H9 (cell line): ENCODE measurements around the gene LEKR1. TPM values are rescaled to one million over a fixed set of nuclear protein-coding genes. Genes with fewer than 3 reads are reported as not detected.

ENCODE experiments used
- DNase-seq: peaks from one replicate; pipeline ENCODE4 v3.0.0-alpha.2; 2017
- H2AFZ ChIP-seq: one replicate; pipeline ENCODE4 v1.6.1; 2013; ENCODE audit warnings: mild to moderate bottlenecking, low read length, control low read depth, moderate library complexity
- H2AK5ac ChIP-seq: 2 replicates; pipeline ENCODE4 v1.6.1; 2013; ENCODE audit warnings: low read length, control low read depth, mixed read lengths; ENCODE audit not compliant: insufficient read length
- H2BK120ac ChIP-seq: one replicate; pipeline ENCODE4 v1.6.1; 2013; ENCODE audit warnings: low read depth, mild to moderate bottlenecking, low read length, control low read depth, inconsistent platforms; ENCODE audit not compliant: poor library complexity, severe bottlenecking
- H2BK12ac ChIP-seq: 2 replicates; pipeline ENCODE4 v1.6.1; 2013; ENCODE audit warnings: low read length, control low read depth, mixed read lengths, low read depth; ENCODE audit not compliant: insufficient read length
- H2BK15ac ChIP-seq: 2 replicates; pipeline ENCODE4 v1.6.1; 2013; ENCODE audit warnings: low read depth, low read length, control low read depth
- H2BK20ac ChIP-seq: one replicate; pipeline ENCODE4 v1.6.1; 2013; ENCODE audit warnings: low read depth, mild to moderate bottlenecking, low read length, control low read depth, inconsistent platforms; ENCODE audit not compliant: poor library complexity, severe bottlenecking
- H2BK5ac ChIP-seq: 2 replicates; pipeline ENCODE4 v1.6.1; 2013; ENCODE audit warnings: low read length, control low read depth, mixed read lengths; ENCODE audit not compliant: insufficient read length
- H3K14ac ChIP-seq: 2 replicates; pipeline ENCODE4 v1.6.1; 2013; ENCODE audit warnings: low read length, control low read depth; ENCODE audit not compliant: insufficient read depth
- H3K18ac ChIP-seq: 2 replicates; pipeline ENCODE4 v1.6.1; 2013; ENCODE audit warnings: low read depth, mild to moderate bottlenecking, mixed read lengths, low read length, control low read depth; ENCODE audit not compliant: insufficient read length
- H3K23ac ChIP-seq: 2 replicates; pipeline ENCODE4 v1.6.1; 2013; ENCODE audit warnings: low read length, control low read depth, mixed read lengths, low read depth; ENCODE audit not compliant: insufficient read length
- H3K23me2 ChIP-seq: 2 replicates; pipeline ENCODE4 v1.6.1; 2013; ENCODE audit warnings: low read depth, mild to moderate bottlenecking, mixed read lengths, low read length, control low read depth; ENCODE audit not compliant: insufficient read length, poor library complexity, severe bottlenecking
- H3K27ac ChIP-seq: 2 replicates; pipeline ENCODE4 v1.5.1; 2013; ENCODE audit warnings: low read length, control low read depth, mixed read lengths, low read depth; ENCODE audit not compliant: insufficient read length
- H3K27me3 ChIP-seq: 2 replicates; pipeline ENCODE4 v1.6.1; 2013; ENCODE audit warnings: low read length, control low read depth, inconsistent platforms; ENCODE audit not compliant: insufficient read depth
- H3K4ac ChIP-seq: 2 replicates; pipeline ENCODE4 v1.6.1; 2013; ENCODE audit warnings: low read depth, mild to moderate bottlenecking, control low read depth, inconsistent platforms, low read length, moderate library complexity
- H3K4me1 ChIP-seq: 2 replicates; pipeline ENCODE4 v1.6.1; 2013; ENCODE audit warnings: low read length, control low read depth, inconsistent platforms; ENCODE audit not compliant: insufficient read depth
- H3K4me2 ChIP-seq: 2 replicates; pipeline ENCODE4 v1.6.1; 2013; ENCODE audit warnings: low read length, control low read depth, mixed read lengths; ENCODE audit not compliant: insufficient read length, insufficient read depth
- H3K56ac ChIP-seq: 2 replicates; pipeline ENCODE4 v1.6.1; 2013; ENCODE audit warnings: low read depth, mild to moderate bottlenecking, mixed read lengths, low read length, control low read depth; ENCODE audit not compliant: insufficient read length
- H3K79me1 ChIP-seq: 2 replicates; pipeline ENCODE4 v1.6.1; 2013; ENCODE audit warnings: low read depth, mild to moderate bottlenecking, moderate library complexity, low read length, control low read depth, inconsistent platforms; ENCODE audit not compliant: insufficient read depth, poor library complexity, severe bottlenecking
- H3K79me2 ChIP-seq: 2 replicates; pipeline ENCODE4 v1.6.1; 2013; ENCODE audit warnings: low read length, control low read depth, inconsistent platforms; ENCODE audit not compliant: insufficient read depth
- H3K9ac ChIP-seq: 2 replicates; pipeline ENCODE4 v1.6.1; 2013; ENCODE audit warnings: low read length, control low read depth, mixed read lengths; ENCODE audit not compliant: insufficient read length; ENCODE audit errors: extremely low read depth
- H3K9me3 ChIP-seq: one replicate; pipeline ENCODE4 v1.6.1; 2013; ENCODE audit warnings: low read depth, low read length, inconsistent platforms; ENCODE audit not compliant: control insufficient read depth
- H3T11ph ChIP-seq: one replicate; pipeline ENCODE4 v1.6.1; 2013; ENCODE audit warnings: mild to moderate bottlenecking, low read length, control low read depth, inconsistent platforms
- H4K20me1 ChIP-seq: one replicate; pipeline ENCODE4 v1.6.1; 2013; ENCODE audit not compliant: control insufficient read depth, insufficient read length, insufficient read depth
- H4K5ac ChIP-seq: 2 replicates; pipeline ENCODE4 v1.6.1; 2013; ENCODE audit warnings: low read depth, mild to moderate bottlenecking, mixed read lengths, low read length, control low read depth; ENCODE audit not compliant: insufficient read length
- H4K8ac ChIP-seq: replicated peaks from 2 replicates; pipeline ENCODE4 v1.6.1; 2013; ENCODE audit warnings: low read length, control low read depth, mixed read lengths, low read depth; ENCODE audit not compliant: insufficient read length
- H4K91ac ChIP-seq: 2 replicates; pipeline ENCODE4 v1.6.1; 2013; ENCODE audit warnings: low read depth, mild to moderate bottlenecking, moderate library complexity, mixed read lengths, low read length, control low read depth; ENCODE audit not compliant: insufficient read length
- H3K27ac Mint-ChIP-seq, 3 experiments: 2 replicates in 2 of 3; 3 replicates in 1 of 3; pipeline ENCODE4 v1.8.0; 2020 to 2021; ENCODE audit warnings: mixed read lengths in 3 of 3, mild to moderate bottlenecking in 1 of 3, moderate library complexity in 1 of 3
- H3K27me3 Mint-ChIP-seq: 2 replicates; pipeline ENCODE4 v1.8.0; 2021; ENCODE audit warnings: low read depth, mild to moderate bottlenecking, moderate library complexity, mixed read lengths
- H3K36me3 Mint-ChIP-seq, 3 experiments: 2 replicates in 2 of 3; 3 replicates in 1 of 3; pipeline ENCODE4 v1.8.0; 2020 to 2021; ENCODE audit warnings: low read depth in 3 of 3, mixed read lengths in 3 of 3; ENCODE audit not compliant: insufficient read depth in 1 of 3
- H3K4me1 Mint-ChIP-seq, 2 experiments: 2 replicates each; pipeline ENCODE4 v1.8.0; 2020; ENCODE audit warnings: mixed read lengths in 2 of 2
- H3K4me3 Mint-ChIP-seq, 2 experiments: 2 replicates in 1 of 2; 3 replicates in 1 of 2; pipeline ENCODE4 v1.8.0; 2020 to 2021; ENCODE audit warnings: mild to moderate bottlenecking in 2 of 2, mixed read lengths in 2 of 2, moderate library complexity in 1 of 2
- H3K9me3 Mint-ChIP-seq, 2 experiments: 2 replicates in 1 of 2; 3 replicates in 1 of 2; pipeline ENCODE4 v1.8.0; 2020; ENCODE audit warnings: mild to moderate bottlenecking in 2 of 2, mixed read lengths in 2 of 2, moderate library complexity in 1 of 2
- CTCF ChIP-seq: fragments of 200-600 bp; sonication (generic); conservative IDR thresholded peaks from 3 replicates; pipeline ENCODE4 v1.8.0; 2021; ENCODE audit warnings: antibody characterized with exemption, mild to moderate bottlenecking
- WGBS: extraction: QIAGEN DNeasy Blood & Tissue Kit; methylation state at CpG from one replicate; pipeline ENCODE4 v1.1.7; 2013; ENCODE audit warnings: missing lambda C conversion rate, low lambda C conversion rate, mixed read lengths; ENCODE audit not compliant: insufficient read length; ENCODE audit errors: extremely low coverage; 5-methylcytosine and 5-hydroxymethylcytosine counted together
- total RNA-seq: library from RNA; stranded (reverse); gene quantifications from 2 replicates; pipeline ENCODE4 v1.2.1, GENCODE V29; 2021

The LEKR1 gene
- total RNA-seq, 1 experiment from 2014 or later = not detected

- Histone ChIP-seq H3K79me1 (no peaks in the 10 kb centered on the region), H4K20me1 (no peaks in the 10 kb centered on the region), H2BK5ac (no peak overlapping the region), H3K27me3 (no peaks in the 10 kb centered on the region), H3K18ac (no peak overlapping the region), H4K8ac (no peak overlapping the region), H3K23ac (no peak overlapping the region), H2BK20ac (no peak overlapping the region), H2AK5ac (no peak overlapping the region), H4K91ac (no peak overlapping the region), H3K4ac (no peak overlapping the region), H2BK15ac (no peak overlapping the region), H3K23me2 (no peaks in the 10 kb centered on the region), H3K56ac (no peak overlapping the region), H3K79me2 (no peaks in the 10 kb centered on the region), H3K27ac (no peak overlapping the region), H2AFZ (no peak overlapping the region), H2BK12ac (no peak overlapping the region), H3K9me3 (no peaks in the 10 kb centered on the region), H3K14ac (no peak overlapping the region), H3K4me1 (no peaks in the 10 kb centered on the region), H3K4me2 (no peak overlapping the region), H2BK120ac (no peak overlapping the region), H3T11ph (no peak overlapping the region), H3K9ac (no peak overlapping the region), H4K5ac (no peak overlapping the region)
- DNase-seq = no peak
- H3K27me3 Mint-ChIP-seq = no peaks in the 10 kb centered on the region; the same call in 1 of the 2 replicates
- no peak overlapping the region for H3K27ac Mint-ChIP-seq
- peaks cover 2 to 3% of the 10 kb centered on the region in 2 experiments; a peak in 3 of 4 replicates for H3K4me1 Mint-ChIP-seq
- TF ChIP-seq CTCF = no peak
- no CpG with 5 or more reads among the region's 1 CpG for WGBS
- no peaks in the 10 kb centered on the region for H3K9me3 Mint-ChIP-seq
- no peaks in the 10 kb centered on the region for H3K36me3 Mint-ChIP-seq
- H3K4me3 Mint-ChIP-seq = no peak overlapping the region
Observed at GRCh38 chr3:157056035-157056434, 229.9 kb downstream of the LEKR1 start.
